Stimulated activated CD4-positive, alpha-beta T cell treated with anti-CD3 and anti-CD28 coated beads, Interleukin-4, amount 100 ng/mL, for 24 hours (primary cell): ENCODE measurements around the gene NSDHL.

Source experiments
- DNase-seq: peaks from one replicate; pipeline ENCODE4 v3.0.0-alpha.2; 2020

Gene NSDHL

DNA sequence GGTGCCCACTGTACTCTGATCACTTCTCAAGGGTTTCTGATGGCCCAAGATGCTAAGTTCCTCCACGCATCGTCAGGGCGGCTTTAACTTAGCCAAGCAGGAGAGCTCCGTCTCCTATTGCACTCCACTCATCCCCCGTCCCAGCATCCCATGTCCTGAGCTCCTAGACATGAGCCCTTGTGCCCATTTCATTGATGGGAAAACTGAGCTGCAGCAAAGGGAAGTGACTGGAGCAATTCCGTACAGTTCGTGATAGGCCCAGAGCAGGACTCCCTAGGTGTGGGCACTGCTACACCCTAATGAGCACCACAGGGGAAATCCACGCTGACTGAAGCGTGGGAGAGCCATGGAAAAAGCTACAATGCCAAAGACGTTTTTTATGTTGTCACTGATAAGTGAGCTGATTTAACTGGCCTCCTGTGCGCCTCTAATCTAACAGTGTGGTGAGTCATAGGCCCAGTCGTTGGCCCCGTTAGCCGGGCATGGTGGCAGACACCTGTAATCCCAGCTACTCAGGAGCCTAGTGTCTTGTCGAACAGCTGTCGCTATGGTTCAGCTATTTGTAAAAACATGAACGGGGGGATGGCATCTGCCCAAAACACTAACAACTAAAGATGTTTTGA is 14.9 kb downstream of the NSDHL start:
- DNase-seq = no peak

DNA sequence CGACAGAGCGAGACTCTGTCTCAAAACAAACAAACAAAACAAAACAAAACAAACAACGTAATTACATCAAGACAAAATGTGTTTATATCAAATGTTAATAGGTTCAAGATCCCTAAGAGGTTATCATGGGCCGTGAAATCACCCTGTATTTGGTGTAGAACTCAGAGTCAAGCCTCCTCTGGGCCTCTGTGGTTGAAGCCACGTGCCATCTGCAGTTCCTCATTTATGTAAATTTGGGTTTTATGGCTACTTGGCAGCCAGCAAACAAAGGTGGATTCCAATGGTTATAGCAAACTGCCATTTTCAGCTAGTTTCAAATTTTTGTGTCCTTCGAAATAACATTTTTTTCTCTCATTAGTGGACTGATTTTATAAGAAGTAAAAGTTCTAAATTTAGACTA is 16.4 kb downstream of the NSDHL start:
- no peak for DNase-seq

DNA sequence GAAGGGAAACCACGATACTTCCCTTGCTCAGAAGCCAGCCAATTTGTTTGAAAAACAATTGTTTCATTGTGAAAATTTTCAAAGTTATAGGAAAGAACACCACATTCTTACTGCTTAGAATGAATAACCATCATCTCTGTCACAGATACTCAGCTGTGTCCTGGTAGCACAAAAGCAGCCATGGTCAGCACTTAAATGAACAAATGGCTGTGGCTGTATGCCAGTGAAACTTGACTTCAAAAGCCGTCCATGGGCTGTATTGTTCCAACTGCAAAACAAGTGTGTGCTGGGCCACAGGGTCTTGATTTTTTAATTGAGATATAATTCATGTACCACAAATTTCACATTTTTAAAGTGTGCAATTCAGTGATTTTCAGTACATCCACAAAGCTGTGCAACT is 19.6 kb downstream of the NSDHL start:
- no peak for DNase-seq

DNA sequence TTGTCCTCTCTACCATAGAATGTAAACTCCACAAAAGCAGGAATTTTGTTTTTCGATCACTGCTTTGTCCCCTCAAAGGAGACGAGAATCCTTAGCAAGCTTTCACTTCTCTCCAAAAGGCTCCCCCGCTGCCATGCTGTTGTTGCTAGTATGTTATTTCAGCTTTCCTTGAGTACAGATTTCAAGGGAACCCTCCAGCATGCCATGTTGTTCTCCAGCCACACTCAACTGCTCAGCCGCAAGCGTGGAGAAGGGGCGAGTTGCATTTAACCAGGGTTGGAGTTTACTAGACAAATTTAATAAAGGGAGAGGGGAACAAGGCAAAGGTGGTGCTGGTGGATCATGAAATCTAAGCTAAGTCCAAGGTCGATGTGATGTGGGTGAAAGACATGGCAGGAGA is 23.1 kb downstream of the NSDHL start:
- DNase-seq = no peak

DNA sequence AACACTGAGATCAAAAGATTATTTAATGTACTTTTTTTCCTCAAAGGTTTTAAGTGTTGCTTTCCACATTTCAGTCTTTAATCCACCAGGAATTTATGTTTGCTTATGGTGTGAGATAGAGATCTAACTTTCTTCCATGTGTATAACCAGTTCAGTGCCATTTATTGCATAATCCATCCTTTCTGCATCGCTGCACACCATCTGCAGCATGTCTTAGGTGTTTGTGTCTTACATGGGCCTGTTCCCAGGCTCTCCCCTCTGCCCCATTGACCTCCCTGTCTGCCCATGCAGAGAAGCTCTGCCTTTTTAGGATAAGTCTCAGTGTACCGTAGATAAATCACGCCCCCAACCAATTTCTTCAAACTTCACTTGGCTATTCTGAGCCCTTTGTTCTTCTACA is 30.3 kb downstream of the NSDHL start:
- no peak for DNase-seq

DNA sequence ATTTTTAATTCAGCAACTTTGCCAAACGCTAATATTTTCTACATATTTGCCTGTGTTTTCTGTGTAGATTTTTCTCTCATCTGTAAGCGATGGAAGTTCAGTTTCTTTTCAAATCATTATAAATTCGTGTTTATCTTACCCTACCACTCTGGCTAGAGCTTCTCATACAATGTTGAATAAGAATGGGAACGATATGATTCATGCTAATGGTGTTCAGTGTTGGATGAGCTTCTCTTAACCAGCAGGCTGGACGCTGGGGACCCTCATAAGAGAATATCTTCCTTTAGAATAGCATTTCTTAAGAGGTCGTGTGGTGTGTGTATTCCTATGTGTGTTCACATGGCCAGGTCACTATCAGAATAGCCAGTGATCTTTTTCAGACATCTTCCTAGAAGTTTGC is 31.0 kb downstream of the NSDHL start:
- no peak for DNase-seq

DNA sequence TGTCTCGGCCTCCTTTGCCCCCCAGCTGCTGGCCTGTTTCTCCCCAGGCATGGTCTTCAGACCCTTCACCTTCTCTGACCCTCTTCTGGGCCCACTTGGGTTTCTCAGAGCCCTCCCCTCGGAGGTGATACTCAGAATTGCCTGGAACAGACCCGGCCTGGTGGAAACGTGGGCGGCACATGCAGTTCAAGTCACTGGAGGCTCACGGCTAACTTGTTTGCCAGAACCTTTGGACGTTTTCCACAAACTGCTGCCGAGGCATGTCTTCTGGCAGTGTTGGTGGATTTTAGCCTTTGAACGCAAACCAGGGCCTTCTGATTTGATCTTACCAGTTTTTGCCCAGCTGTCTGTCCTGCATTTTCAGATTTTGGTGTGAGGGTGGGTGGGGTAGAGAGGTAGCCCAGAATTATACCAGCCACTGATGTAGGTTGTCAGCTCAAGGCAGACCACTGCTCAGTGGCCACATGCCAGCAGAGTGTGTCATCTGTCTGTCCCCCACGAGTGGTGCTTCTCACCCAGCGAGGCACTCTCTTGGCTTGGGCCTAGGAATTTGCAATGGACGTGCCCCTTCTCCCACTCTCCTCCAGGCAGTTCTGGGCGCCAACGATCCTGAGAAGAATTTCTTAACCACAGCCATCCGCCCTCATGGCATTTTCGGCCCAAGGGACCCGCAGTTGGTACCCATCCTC is 34.5 kb downstream of the NSDHL start:
- DNase-seq = no peak

DNA sequence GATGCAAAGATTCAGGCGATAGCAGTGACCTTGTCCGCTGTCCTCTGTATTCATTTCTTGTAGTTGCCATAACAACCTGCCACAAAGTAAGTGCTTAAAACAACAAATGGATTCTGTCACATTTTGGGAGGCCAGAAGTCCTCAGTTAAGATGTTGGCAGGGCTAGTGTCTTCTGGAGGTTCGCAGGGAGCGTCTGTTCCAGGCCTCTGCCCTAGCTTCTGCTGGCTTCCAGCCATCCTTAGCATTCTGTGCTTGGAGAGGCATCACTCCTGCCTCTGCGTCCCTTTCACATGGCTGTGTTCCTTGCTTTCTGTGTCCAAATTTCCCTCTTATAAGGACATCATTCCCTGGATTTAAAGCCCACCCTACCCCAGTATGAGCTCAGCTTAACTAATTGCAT is 35.5 kb downstream of the NSDHL start:
- DNase-seq = no peak

DNA sequence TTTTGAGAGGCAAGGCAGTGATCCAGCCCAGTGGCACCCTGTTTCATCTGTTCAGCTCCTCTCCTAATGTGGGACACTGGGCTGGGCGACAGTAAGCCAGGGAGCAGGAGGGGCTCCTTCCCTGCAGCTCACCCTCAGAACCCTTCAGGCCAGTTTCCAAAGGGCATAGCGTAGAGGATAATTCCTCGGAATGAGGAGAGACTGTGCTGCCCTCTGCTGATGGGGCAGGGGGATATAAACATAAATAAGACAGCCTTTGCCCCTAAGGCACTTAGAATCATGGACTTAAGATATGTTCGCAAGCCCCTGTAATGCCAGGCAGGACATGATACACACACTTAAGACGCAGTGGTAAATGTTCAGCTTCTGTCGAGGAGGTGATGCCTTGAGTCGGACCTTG is 39.1 kb downstream of the NSDHL start:
- DNase-seq = no peak

DNA sequence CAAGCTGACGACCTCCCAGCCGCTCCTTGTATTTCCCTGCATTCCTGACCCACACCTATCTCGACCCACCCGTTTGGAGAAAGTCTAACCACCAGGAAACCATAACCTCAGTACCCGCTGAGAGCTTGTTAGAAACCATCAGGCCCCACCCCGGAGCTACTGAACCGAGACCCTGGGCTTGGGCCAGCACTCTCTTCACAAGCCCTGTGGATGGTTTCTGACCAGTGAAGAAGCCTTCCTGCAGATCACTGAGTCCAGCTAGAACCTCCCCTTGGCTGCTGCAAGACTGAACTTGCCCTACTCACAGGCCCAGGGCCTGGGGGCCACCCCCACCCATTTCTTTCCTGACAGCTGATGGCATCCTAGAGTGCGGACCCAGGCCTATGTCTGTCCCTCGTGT is 40.4 kb downstream of the NSDHL start:
- no peak for DNase-seq

DNA sequence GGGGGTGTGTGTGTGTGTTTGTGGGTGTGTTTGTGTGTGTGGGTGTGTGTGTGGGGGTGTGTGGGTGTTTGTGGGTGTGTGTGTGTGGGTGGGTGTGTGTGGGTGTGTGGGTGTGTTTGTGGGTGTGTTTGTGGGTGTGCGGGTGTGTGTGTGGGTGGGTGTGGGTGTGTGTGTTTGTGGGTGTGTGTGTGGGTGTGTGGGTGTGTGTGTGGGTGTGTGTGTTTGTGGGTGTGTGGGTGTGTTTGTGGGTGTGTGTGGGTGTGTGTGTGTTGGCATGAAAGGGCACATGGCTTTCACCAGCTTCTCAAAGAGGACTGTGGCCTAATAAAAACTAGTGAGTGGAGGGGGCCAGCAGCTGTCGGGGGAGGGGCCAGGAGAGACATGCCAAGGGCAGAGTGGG is 41.7 kb downstream of the NSDHL start:
- DNase-seq = no peak

DNA sequence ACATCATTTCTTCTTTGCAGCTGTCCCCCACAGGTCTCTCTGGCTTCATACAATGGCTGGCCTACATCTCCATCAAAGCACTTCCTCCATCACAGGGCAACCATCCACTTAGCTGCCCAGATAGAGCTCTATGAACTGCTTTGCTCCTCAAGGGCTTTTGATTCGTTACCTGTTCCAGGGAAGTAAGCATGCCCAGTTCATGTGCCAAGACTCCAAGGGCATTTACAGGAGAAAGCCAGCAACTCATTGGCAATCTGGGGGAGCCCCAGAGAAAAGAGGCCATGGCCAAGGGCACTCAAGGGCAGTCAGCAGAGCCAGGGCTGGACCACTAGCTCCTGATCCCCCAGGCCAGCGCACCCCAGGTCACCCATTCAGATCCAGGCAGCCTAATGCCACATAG is 42.5 kb downstream of the NSDHL start:
- DNase-seq = no peak

DNA sequence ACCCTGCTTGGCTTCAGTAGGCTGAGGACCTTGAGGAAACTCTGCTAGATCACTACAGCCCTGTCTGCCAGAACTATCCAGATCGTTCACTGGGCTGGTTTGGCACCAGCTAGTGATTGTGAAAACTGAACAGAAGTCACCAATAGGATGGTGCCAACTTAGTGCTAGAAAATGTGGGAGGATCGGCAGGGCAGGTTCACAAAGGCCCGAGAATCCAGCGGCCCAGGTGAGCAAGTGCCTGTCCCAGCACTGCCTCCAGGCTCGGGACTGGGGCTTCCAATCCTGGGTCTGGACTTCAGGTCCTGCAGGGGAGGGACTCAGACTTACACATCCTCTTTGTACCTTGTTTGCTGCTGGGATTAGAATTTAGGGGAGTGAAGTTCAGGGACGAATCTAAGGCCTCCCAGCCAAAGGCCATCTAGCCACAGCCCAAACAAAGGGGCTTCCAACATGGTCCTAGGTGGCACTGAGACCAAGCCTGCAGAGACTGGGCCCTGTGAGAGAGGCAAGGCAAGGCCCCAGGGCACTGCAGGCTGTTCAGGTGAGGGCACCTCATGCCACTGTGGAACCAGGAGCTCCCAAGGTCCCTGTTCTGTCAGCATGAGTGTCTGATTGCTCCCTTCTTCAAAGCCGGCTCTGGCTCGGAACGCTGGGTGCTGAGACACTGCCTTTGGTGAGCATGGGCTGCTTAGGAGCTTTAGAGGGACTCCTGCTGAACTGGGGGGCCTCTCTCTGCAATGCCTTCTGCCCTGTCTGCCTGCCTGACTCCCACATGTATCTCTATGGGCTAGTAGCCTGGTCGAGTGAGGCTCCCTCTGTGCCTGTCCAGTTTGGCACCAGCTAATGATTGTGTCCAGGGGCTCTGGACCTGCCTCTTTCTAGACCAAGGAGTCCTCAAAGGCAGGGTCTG is 46.3 kb downstream of the NSDHL start:
- no peak for DNase-seq

DNA sequence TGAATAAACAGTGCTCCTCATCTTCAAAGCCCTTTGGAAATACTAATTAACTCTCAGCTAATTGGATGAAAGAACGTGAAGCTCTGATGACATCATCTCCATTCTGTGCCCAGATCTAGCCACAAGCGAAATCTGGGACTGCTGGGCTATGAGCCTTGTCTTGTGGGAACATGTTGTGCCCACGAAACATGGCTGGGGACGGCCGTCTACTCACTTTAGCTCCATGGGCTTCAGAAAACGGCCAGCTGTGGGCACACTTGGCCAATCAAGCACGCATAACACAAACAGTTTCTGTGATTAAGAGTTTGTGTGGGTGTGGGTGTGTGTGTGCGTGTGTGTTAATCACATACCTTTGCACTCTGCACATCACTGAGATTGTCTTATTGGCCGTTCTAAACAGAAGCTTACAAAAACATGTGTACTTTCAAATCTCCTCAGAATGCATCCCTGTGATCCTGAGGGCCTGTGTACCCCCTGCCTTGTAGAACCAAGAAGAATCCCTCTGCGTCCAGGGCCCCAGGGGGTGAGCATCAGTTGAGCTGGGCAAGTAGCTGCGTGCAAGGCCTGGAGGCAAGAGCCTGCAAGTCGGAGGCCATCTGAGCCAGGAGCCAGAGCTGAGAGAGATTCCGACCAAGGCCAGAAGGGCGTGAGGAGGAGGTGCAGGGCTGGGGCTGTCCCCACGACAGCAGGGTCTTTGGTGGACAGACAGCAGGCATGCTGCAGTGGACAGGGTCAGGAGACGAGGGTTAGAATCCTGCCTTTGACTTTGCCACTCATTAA is 48.3 kb downstream of the NSDHL start:
- DNase-seq = no peak

DNA sequence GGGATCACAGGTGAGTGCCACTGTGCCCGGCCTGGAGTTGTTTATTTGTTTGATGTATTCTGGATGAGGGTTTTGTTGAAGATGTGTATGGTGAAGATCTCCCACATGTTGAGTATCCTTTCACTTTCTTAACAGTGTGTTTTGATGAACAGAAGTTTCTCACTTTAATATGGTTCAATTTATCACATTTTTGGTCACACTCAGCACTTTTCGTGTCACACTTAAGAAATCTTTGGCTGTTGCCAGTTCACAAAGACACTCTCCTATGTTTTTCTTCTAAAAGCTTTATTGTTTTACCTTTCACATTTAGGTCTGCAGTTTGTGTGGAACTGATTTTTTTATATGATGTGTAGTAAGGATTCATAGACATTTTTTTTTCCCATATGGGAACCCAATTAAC is 50.4 kb downstream of the NSDHL start:
- DNase-seq = no peak

DNA sequence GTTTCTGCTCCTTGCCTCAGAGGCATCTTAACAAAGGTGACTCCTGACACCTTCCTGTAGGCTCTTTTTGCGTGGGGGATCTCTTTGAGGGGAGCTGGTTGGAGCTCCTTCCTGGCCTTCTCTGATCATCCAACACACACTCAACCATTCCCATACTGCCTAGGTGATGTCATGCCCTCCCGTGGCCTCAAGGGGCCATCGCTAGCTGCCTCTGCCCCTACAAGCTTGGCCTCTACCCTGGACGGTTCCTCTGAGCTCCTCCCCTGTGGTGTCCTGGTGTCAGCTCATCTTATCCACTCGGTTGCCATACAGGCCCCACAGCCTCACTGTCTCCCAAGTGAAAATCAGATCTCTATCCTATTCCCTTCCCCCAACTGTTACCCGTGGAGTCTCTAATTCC is 53.3 kb downstream of the NSDHL start:
- DNase-seq = no peak

DNA sequence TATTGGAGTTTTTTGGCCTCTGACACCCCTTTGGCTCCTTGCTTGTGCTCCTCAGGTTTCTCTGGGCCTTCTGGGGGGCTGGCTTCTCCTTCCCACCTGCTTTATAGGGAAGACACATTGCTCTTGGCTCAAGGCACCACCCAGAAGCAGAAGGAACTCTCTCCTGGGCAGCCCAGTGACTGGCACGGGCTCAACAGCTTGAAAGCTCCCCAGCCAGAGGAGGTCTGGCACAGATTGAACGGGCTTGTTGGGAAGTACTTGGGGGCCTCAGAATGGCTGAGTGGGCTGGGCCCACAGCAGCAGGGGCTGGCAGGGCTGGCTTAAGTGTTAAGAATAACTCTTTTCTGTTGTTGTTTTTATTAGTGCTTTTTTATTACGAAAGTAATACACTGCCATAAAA is 55.9 kb downstream of the NSDHL start:
- DNase-seq = no peak

DNA sequence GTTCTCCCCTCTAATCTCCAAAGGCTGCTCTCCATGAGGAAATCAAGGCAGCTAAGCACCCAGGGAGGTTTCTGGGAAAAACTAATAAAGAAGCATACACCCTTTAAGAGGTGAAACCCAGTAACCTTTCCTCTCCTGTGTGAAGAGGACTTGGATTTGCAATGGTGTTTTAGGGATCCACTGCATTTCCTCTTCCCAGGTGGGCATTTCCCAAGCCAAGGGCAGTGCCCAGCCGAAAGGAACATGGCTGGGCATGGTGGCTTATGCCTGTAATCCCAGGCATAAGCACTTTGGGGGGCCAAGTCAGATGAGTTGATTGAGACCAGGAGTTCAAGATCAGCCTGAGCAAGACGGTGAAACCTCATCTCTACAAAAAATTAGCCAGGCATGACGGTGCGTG is 61.6 kb downstream of the NSDHL start:
- DNase-seq = no peak

DNA sequence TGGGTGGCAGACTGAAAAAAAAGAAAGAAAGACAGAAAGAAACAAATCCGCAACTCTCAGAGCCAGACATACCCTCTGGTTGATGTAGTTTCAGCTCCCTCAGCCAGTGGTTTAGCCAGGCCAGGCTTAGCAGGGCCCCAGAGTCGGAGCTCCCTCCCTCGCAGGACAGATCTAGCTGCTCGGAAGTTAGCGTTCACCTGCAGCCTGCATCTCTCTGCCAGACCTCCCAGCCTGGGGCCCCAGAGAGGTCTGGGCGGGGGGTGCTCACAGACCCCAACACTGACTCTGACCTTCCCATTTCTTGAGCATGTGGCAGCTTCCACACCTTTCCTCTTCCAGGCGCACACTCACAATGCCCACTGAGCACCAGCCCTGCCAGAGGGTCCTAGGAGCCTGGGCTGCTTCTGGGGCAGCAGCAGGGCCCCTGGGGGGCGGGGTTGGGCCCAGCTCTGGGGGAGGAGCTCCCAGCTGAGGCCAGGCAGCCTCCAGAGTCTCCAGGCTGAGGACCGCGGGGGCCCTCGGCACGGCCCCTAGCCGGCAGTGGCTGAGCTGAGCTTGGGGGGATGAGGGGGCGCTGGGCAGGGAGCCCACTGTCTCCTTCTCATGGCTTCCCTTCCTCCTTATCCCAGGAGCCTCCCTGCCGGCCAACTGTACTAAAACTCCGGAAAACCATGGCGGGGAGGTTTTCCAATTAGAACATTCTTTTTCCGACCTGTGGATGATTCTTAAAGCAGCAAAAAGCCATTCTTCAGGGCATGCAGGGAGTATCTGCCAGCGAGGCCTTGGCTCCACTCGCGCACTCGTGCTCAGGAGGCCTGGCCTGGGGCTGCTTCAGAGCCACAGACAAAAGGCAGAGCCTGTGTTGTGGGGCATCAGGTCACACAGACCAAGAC is 62.4 kb downstream of the NSDHL start:
- no peak for DNase-seq

DNA sequence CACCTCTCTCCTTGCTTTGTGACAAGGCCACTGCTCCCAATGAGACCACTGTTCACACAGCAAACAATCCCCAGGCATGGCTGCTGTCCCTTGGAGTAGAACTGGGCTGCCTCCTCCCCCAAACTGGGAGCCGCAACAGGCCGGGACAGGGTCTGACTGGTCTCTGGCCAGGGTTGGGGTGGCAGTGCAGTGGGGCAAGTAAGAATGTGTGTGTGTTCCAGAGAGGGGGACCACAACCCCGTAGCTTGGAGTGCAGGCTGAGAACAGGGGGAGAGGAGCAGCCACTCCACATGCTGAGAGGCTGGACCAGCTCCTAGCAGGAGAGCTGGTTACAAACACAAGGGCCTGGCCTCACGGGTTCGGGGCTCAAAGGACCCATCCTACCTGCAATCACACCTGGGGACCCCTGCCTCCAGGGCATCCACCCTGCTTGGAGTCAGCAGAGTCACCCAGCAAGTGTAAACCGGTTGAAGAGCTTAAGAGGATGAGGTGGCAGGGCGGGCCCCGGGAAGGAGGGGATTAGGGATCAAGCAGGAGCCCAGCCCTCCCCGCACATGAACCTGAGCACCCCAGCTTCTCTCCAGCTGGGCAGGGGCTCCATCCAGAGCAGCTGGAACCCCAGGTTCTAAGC is 63.2 kb downstream of the NSDHL start:
- no peak for DNase-seq

DNA sequence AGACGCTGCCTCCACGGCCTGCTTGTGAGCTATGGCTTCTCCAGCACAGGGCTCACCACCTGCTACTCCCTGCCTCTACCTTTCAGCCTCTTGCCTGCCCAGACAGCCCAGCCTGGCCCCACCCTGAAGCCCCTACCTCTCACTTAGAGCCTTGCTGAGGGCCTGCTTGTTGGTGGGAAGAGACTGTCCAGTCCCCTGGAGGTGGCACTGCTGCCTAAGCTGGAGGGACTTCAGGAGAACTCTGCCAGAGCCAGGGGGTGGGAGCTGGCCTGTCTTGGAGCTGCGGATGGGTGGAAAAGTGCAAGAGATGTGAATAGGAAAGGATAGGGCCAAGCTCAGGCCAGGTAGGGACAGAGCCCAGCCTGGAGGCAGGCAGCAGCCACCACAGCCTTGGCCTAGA is 64.3 kb downstream of the NSDHL start:
- DNase-seq = no peak
